Measurements from ENCODE around the gene MMP11. TPM values are rescaled to one million over a fixed set of nuclear protein-coding genes. Genes with fewer than 3 reads are reported as not detected.

The MMP11 gene
- total RNA-seq, 1 experiment from 2014 or later, result 0.44 TPM

- H3K9me3 Mint-ChIP-seq (ENCODE audit: unreplicated experiment), result peaks cover 7% of the 10 kb centered on the region
Measured at GRCh38 chr22:23752090-23752691, 20.5 kb upstream of the MMP11 start.

GRCh38 chr22:23752750-23753149 is 19.9 kb upstream of the MMP11 start:
- H3K27ac Mint-ChIP-seq (ENCODE audit: low read depth, unreplicated experiment), result no peak overlapping the region
- no peaks in the 10 kb centered on the region for H3K36me3 Mint-ChIP-seq (ENCODE audit: insufficient read depth, unreplicated experiment)
- no peaks in the 10 kb centered on the region for H3K27me3 Mint-ChIP-seq (ENCODE audit: insufficient read depth, unreplicated experiment)
- H3K4me1 Mint-ChIP-seq (ENCODE audit: insufficient read depth, unreplicated experiment), result peaks cover 13% of the 10 kb centered on the region
- BruUV-seq (replicated peaks), result no TSS peak
- intact Hi-C loops (cut with micrococcal nuclease), result no loop called here
- ChIA-PET CTCF (interaction anchor here (0.6 kb wide), 1 partner anchor 108 kb away, joined by 4 read pairs; no protein-coding TSS in a partner anchor), POLR2A (interaction anchor here (2.6 kb wide), 1 partner anchor 15 kb away, joined by 12 read pairs; the partner anchor contains the start of gene CHCHD10)
- no peak overlapping the region for H3K4me3 Mint-ChIP-seq (ENCODE audit: unreplicated experiment)
- peaks cover 7% of the 10 kb centered on the region for H3K9me3 Mint-ChIP-seq (ENCODE audit: unreplicated experiment)
- TF ChIP-seq CTCF (IDR thresholded peaks at IDR 0.05; ENCODE audit: unreplicated experiment), result no peak
- no peak for DNase-seq (ENCODE audit: unreplicated experiment)

More at GRCh38 chr22:23752090-23752691, 20.5 kb upstream of the MMP11 start:
- intact Hi-C loops (cut with micrococcal nuclease), result no loop called here
- Mint-ChIP-seq H3K27ac (ENCODE audit: low read depth, unreplicated experiment) (peak overlapping the region; percentile 73), H3K27me3 (ENCODE audit: insufficient read depth, unreplicated experiment) (no peaks in the 10 kb centered on the region), H3K36me3 (ENCODE audit: insufficient read depth, unreplicated experiment) (no peaks in the 10 kb centered on the region), H3K4me1 (ENCODE audit: insufficient read depth, unreplicated experiment) (peaks cover 13% of the 10 kb centered on the region), H3K4me3 (ENCODE audit: unreplicated experiment) (peak overlapping the region; percentile 83)
- ChIA-PET POLR2A (interaction anchor here (0.7 to 2.6 kb wide), 3 partner anchors 15 to 142 kb away, joined by 3 to 12 read pairs (median 7); partner anchors contain the start of genes CHCHD10 and SLC2A11), CTCF (interaction anchor here (0.6 to 1.0 kb wide), 2 partner anchors 17 to 129 kb away, joined by 3 to 5 read pairs; no protein-coding TSS in a partner anchor)
- no TSS peak for BruUV-seq (replicated peaks)
- TF ChIP-seq CTCF (IDR thresholded peaks at IDR 0.05; ENCODE audit: unreplicated experiment), result no peak
- DNase-seq (ENCODE audit: unreplicated experiment), result no peak

- CTCF ChIA-PET, result interaction anchor here (0.6 kb wide), 1 partner anchor 107 kb away, joined by 4 read pairs; no protein-coding TSS in a partner anchor
- TF ChIP-seq CTCF (IDR thresholded peaks at IDR 0.05; ENCODE audit: unreplicated experiment), result no peak
- intact Hi-C loops (cut with micrococcal nuclease), result no loop called here
- no peak for DNase-seq (ENCODE audit: unreplicated experiment)
- H3K27ac Mint-ChIP-seq (ENCODE audit: low read depth, unreplicated experiment), result no peak overlapping the region
- no TSS peak for BruUV-seq (replicated peaks)
- H3K27me3 Mint-ChIP-seq (ENCODE audit: insufficient read depth, unreplicated experiment), result no peaks in the 10 kb centered on the region
- no peak overlapping the region for H3K4me3 Mint-ChIP-seq (ENCODE audit: unreplicated experiment)
- no peaks in the 10 kb centered on the region for H3K36me3 Mint-ChIP-seq (ENCODE audit: insufficient read depth, unreplicated experiment)
- peaks cover 13% of the 10 kb centered on the region for H3K4me1 Mint-ChIP-seq (ENCODE audit: insufficient read depth, unreplicated experiment)
- peaks cover 7% of the 10 kb centered on the region for H3K9me3 Mint-ChIP-seq (ENCODE audit: unreplicated experiment)
- POLR2A ChIA-PET, result no interaction called here
Measured at GRCh38 chr22:23753385-23753784, 19.3 kb upstream of the MMP11 start.

DNA sequence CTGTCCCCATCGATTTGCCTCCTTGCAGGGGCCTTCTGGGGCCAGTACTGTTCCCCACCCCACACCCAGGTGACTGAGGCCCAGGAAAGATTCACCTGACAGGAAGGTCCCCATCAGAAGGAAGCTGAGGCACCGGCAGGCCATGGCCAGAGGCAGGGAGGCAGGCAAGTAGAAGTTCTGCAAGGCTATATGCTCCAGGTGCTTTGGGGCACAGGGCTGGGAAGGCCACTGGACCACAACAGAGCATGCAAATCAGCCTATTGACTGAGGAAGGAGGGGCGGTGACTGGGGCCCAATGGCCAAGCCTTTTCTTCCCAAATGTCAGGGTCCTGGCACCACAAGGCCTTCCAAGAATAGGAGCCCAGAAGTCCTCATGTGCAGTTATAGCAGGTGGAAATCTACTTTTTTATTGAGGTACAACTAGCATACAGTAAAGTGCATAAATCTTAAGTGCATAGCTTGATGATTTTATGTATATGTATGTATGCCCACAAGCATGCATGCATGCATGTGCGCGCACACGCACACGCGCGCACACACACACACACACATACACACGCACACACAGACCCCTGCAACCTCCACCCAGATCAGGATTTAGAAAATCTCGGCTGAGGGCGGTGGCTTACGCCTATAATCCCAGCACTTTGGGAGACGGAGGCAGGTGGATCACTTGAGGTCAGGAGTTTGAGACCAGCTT is 18.3 kb upstream of the MMP11 start, which contains the start of gene VPREB3:
Gene VPREB3, minus strand, starts transcription at position 206 of the 700 bp plus-strand sequence. Its CDS starts 62 bp downstream, at position 144.
- POLR2A ChIA-PET, result interaction anchor here (1.1 kb wide), 1 partner anchor 103 kb away, joined by 3 read pairs; the partner anchor contains the start of gene SLC2A11
- TF ChIP-seq CTCF (IDR thresholded peaks at IDR 0.05; ENCODE audit: unreplicated experiment), result no peak
- no peak for DNase-seq (ENCODE audit: unreplicated experiment)
- Mint-ChIP-seq H3K27me3 (ENCODE audit: insufficient read depth, unreplicated experiment) (no peaks in the 10 kb centered on the region), H3K4me1 (ENCODE audit: insufficient read depth, unreplicated experiment) (peaks cover 13% of the 10 kb centered on the region), H3K27ac (ENCODE audit: low read depth, unreplicated experiment) (no peak within 1 kb of the TSS), H3K9me3 (ENCODE audit: unreplicated experiment) (peaks cover 7% of the 10 kb centered on the region), H3K36me3 (ENCODE audit: insufficient read depth, unreplicated experiment) (no peaks in the 10 kb centered on the region), H3K4me3 (ENCODE audit: unreplicated experiment) (no peak within 1 kb of the TSS)
- BruUV-seq (replicated peaks), result no TSS peak
- CTCF ChIA-PET, result interaction anchor here (0.6 to 1.8 kb wide), 4 partner anchors 13 to 95 kb away, joined by 3 to 6 read pairs (median 4); partner anchors contain the start of gene CHCHD10
- intact Hi-C loops (cut with micrococcal nuclease), result no loop called here
